ENCODE results near the gene SPTB.

Gene SPTB

GRCh38 chr14:64773577-64773976, 106.1 kb downstream of the SPTB start:
- TF ChIP-seq LEF1 (IDR thresholded peaks at IDR 0.05; ENCODE audit: borderline replicate concordance) (no peak), TARDBP (IDR thresholded peaks at IDR 0.05) (no peak), BHLHE40 (IDR thresholded peaks at IDR 0.05; ENCODE audit: borderline replicate concordance) (no peak), SP1 (IDR thresholded peaks at IDR 0.05) (no peak), ELF4 (IDR thresholded peaks at IDR 0.05) (no peak), FOXK2 (IDR thresholded peaks at IDR 0.05) (no peak), ZNF384 (IDR thresholded peaks at IDR 0.05) (no peak), FOXA1 (IDR thresholded peaks at IDR 0.05) (no peak), SUZ12 (IDR thresholded peaks at IDR 0.05) (no peak), CTBP1 (IDR thresholded peaks at IDR 0.05; ENCODE audit: borderline replicate concordance) (no peak), NFRKB (IDR thresholded peaks at IDR 0.05) (no peak), HDGF (IDR thresholded peaks at IDR 0.05; ENCODE audit: borderline replicate concordance) (no peak), L3MBTL2 (conservative IDR thresholded peaks at IDR 0.05) (no peak), FOXM1 (IDR thresholded peaks at IDR 0.05; ENCODE audit: borderline replicate concordance) (no peak), ARNT (IDR thresholded peaks at IDR 0.05) (no peak)
- TF ChIP-seq, protein P1, sequence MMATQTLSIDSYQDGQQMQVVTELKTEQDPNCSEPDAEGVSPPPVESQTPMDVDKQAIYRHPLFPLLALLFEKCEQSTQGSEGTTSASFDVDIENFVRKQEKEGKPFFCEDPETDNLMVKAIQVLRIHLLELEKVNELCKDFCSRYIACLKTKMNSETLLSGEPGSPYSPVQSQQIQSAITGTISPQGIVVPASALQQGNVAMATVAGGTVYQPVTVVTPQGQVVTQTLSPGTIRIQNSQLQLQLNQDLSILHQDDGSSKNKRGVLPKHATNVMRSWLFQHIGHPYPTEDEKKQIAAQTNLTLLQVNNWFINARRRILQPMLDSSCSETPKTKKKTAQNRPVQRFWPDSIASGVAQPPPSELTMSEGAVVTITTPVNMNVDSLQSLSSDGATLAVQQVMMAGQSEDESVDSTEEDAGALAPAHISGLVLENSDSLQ (IDR thresholded peaks at IDR 0.05), result no peak
- CTCF ChIA-PET, result interaction anchor here (0.7 to 1.9 kb wide), 2 partner anchors 9 to 12 kb away, joined by 3 to 5 read pairs; no protein-coding TSS in a partner anchor
- POLR2A ChIA-PET, result no interaction called here
- no peak for DNase-seq (ENCODE audit: extremely low spot score)

DNA sequence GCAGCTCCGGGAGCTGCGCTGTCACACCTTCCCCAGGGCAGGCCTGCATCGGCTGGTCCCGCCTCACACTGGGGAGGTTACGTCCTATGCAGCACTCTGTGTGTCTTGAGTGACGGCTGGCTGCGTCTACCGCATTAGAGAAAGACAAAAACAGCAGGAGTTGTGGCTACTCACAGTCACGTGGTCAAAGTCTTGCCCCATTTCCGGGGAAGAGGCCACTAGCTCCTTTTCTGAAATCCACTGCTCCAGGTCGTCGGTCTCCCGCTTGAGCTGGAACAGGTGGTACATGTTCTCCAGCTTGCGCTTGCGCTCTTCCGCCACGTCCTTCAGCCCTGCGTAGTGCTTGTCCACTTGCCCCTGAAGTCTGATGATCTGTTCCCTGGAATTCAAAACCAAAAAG, 106.7 kb downstream of the SPTB start:
- ChIA-PET POLR2A (no interaction called here), CTCF (interaction anchor here (1.3 to 1.6 kb wide), 2 partner anchors 11 to 66 kb away, joined by 3 to 4 read pairs; no protein-coding TSS in a partner anchor)
- TF ChIP-seq TARDBP (IDR thresholded peaks at IDR 0.05) (no peak), FOXM1 (IDR thresholded peaks at IDR 0.05; ENCODE audit: borderline replicate concordance) (no peak), NFRKB (IDR thresholded peaks at IDR 0.05) (no peak), FOXA1 (IDR thresholded peaks at IDR 0.05) (no peak), CTBP1 (IDR thresholded peaks at IDR 0.05; ENCODE audit: borderline replicate concordance) (no peak), ZNF384 (IDR thresholded peaks at IDR 0.05) (no peak), L3MBTL2 (conservative IDR thresholded peaks at IDR 0.05) (no peak), SP1 (IDR thresholded peaks at IDR 0.05) (no peak), ELF4 (IDR thresholded peaks at IDR 0.05) (no peak), SUZ12 (IDR thresholded peaks at IDR 0.05) (no peak), LEF1 (IDR thresholded peaks at IDR 0.05; ENCODE audit: borderline replicate concordance) (no peak), HDGF (IDR thresholded peaks at IDR 0.05; ENCODE audit: borderline replicate concordance) (no peak), BHLHE40 (IDR thresholded peaks at IDR 0.05; ENCODE audit: borderline replicate concordance) (no peak)
- TF ChIP-seq, protein P1 (IDR thresholded peaks at IDR 0.05), result no peak
- no peak for DNase-seq (ENCODE audit: extremely low spot score)

DNA sequence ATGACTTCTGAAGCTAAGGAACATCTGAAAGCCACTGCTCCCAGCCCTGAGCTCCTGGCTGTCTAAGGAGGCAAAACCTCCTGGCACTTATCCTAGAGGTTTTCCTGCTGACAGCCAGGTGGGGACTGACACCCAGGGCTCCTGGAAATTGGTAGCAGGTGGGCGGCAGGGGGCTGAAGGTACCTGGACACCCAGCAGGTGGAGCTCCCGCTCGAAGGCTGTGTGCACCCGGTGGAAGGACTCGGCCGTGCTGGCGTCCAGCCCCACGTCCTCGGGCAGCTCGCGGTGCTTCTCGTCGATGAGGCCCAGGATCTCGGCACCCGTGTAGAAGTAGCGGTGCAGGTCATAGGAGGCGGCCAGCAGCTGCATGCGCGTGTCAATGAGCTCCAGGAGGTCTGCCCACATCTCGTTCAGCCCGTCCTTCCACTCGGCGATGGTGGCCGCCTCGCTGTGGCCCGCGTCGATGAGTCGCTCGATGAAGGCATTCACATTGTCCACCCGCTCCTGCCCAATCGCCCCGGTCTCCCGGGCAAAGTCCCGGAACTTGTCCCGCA, 107.2 kb downstream of the SPTB start:
- CTCF ChIA-PET, result interaction anchor here (0.6 to 1.6 kb wide), 5 partner anchors 10 to 120 kb away, joined by 3 to 4 read pairs (median 3); no protein-coding TSS in a partner anchor
- DNase-seq (ENCODE audit: extremely low spot score), result no peak
- TF ChIP-seq, protein P1 (IDR thresholded peaks at IDR 0.05), result no peak
- TF ChIP-seq HDGF (IDR thresholded peaks at IDR 0.05; ENCODE audit: borderline replicate concordance), result no peak
- TF ChIP-seq L3MBTL2 (conservative IDR thresholded peaks at IDR 0.05), result no peak
- TF ChIP-seq FOXK2 (IDR thresholded peaks at IDR 0.05), result no peak
- POLR2A ChIA-PET, result no interaction called here

DNA sequence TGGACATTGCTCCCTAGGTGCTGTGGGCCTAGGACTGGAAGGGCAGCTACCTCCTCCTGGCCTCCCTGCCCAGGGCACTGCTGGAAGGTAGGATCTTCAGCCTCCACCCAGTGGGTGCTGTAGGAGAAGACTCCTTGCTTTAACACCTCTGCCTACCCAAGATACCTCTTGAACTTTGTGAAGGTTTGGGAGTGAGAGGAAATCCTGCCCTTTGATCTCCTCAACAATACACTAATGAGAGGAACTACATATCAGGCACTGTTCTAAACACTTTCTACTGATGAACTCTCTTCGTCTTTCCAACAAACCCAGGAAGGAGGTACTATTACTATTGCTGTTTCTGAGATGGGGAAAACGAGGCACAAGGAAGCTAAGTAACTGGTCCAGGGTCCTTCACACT, 108.5 kb downstream of the SPTB start:
- DNase-seq (ENCODE audit: extremely low spot score), result no peak
- POLR2A ChIA-PET, result no interaction called here
- TF ChIP-seq LEF1 (IDR thresholded peaks at IDR 0.05; ENCODE audit: borderline replicate concordance) (no peak), TARDBP (IDR thresholded peaks at IDR 0.05) (no peak), FOXM1 (IDR thresholded peaks at IDR 0.05; ENCODE audit: borderline replicate concordance) (no peak), FOXA1 (IDR thresholded peaks at IDR 0.05) (no peak), BHLHE40 (IDR thresholded peaks at IDR 0.05; ENCODE audit: borderline replicate concordance) (no peak), SP1 (IDR thresholded peaks at IDR 0.05) (no peak), HDGF (IDR thresholded peaks at IDR 0.05; ENCODE audit: borderline replicate concordance) (no peak), NFRKB (IDR thresholded peaks at IDR 0.05) (no peak)
- CTCF ChIA-PET, result interaction anchor here (1.1 kb wide), 1 partner anchor 121 kb away, joined by 3 read pairs; no protein-coding TSS in a partner anchor

- ChIA-PET CTCF (no interaction called here), POLR2A (no interaction called here)
- DNase-seq (ENCODE audit: extremely low spot score), result no peak
- no peak for TF ChIP-seq SP1 (IDR thresholded peaks at IDR 0.05)
- no peak for TF ChIP-seq HDGF (IDR thresholded peaks at IDR 0.05; ENCODE audit: borderline replicate concordance)
- TF ChIP-seq TARDBP (IDR thresholded peaks at IDR 0.05), result no peak
- no peak for TF ChIP-seq FOXK2 (IDR thresholded peaks at IDR 0.05)
- no peak for TF ChIP-seq ZNF384 (IDR thresholded peaks at IDR 0.05)
- no peak for TF ChIP-seq SUZ12 (IDR thresholded peaks at IDR 0.05)
- no peak for TF ChIP-seq ARNT (IDR thresholded peaks at IDR 0.05)
These were observed 109.0 kb downstream of the SPTB start for GRCh38 chr14:64770751-64771150.

DNA sequence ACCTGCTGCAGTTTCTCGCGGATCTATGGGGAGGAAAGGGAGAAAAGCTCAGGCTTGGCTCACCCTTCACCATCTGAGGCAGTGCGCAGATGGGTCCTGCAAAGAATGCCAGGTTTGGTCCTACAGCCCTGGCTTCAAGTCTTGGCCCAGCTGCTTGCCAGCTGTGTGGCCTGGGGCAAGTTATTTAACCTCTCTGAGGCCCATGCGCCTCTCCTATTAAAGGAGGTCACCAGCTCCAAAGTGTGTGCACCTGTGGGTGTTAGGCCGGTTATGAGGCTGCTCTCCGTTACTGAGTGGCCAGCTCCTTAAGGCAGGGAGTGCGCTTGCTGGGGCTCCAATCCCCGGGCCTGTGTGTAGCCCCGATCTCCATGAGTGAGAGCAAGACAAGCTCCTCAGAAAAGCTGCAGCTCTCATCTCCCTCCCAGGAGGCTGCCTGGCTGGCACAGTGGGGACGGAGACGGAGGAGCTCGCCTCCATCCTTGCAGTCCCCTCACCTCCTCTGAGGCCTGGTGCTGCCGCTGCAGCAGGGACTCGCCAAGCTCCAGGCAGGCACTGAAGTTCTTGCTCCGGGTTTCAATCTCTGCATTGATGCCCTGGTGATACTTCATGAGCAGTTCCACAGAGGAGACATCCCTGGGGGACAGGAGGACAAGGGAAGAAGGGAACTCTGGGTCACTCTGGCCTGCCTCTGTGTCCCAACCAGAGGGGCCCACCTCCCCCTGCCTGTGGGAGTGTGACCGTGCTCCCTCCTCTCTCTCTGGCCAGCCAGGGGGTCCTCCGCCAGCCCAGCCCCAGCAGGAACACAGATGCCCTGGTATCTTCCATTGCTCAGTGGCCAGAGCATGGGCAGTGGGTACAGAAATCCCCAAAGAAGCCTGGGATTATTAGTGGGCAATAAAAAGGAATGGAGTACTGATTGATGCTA, 110.3 kb downstream of the SPTB start:
- TF ChIP-seq SUZ12 (IDR thresholded peaks at IDR 0.05) (no peak), SP1 (IDR thresholded peaks at IDR 0.05) (no peak), HDGF (IDR thresholded peaks at IDR 0.05; ENCODE audit: borderline replicate concordance) (no peak), FOXA1 (IDR thresholded peaks at IDR 0.05) (no peak), ELF4 (IDR thresholded peaks at IDR 0.05) (no peak), TARDBP (IDR thresholded peaks at IDR 0.05) (no peak), CTBP1 (IDR thresholded peaks at IDR 0.05; ENCODE audit: borderline replicate concordance) (no peak), L3MBTL2 (conservative IDR thresholded peaks at IDR 0.05) (no peak), FOXM1 (IDR thresholded peaks at IDR 0.05; ENCODE audit: borderline replicate concordance) (no peak), ARNT (IDR thresholded peaks at IDR 0.05) (no peak), BHLHE40 (IDR thresholded peaks at IDR 0.05; ENCODE audit: borderline replicate concordance) (no peak), FOXK2 (IDR thresholded peaks at IDR 0.05) (no peak), ZNF384 (IDR thresholded peaks at IDR 0.05) (no peak), NFRKB (IDR thresholded peaks at IDR 0.05) (no peak)
- POLR2A ChIA-PET, result no interaction called here
- CTCF ChIA-PET, result interaction anchor here (1.1 kb wide), 1 partner anchor 8 kb away, joined by 3 read pairs; no protein-coding TSS in a partner anchor
- no peak for DNase-seq (ENCODE audit: extremely low spot score)
